ENCODE data around the gene NEGR1.

DNA sequence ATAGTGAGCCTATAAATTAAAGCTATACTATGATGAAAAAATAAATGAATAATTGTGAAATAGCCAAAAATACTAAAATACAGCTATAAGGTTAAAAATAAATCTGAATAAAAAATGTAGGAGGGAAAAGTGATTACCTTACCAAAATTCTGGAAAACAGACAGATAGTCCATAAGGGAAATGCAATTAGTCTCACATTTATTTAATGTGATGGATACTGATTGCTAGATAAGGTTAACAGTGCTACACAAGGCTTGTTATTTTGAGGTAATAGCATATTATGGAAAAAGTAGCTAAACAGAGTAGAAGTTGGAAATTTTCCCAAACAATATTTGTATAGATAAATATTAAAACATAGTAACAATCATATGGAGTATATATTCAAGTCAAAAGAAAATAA is 413.0 kb downstream of the NEGR1 start:
- TF ChIP-seq, protein P1, sequence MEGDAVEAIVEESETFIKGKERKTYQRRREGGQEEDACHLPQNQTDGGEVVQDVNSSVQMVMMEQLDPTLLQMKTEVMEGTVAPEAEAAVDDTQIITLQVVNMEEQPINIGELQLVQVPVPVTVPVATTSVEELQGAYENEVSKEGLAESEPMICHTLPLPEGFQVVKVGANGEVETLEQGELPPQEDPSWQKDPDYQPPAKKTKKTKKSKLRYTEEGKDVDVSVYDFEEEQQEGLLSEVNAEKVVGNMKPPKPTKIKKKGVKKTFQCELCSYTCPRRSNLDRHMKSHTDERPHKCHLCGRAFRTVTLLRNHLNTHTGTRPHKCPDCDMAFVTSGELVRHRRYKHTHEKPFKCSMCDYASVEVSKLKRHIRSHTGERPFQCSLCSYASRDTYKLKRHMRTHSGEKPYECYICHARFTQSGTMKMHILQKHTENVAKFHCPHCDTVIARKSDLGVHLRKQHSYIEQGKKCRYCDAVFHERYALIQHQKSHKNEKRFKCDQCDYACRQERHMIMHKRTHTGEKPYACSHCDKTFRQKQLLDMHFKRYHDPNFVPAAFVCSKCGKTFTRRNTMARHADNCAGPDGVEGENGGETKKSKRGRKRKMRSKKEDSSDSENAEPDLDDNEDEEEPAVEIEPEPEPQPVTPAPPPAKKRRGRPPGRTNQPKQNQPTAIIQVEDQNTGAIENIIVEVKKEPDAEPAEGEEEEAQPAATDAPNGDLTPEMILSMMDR (IDR thresholded peaks at IDR 0.05): no peak
- TF ChIP-seq POLR2A (IDR thresholded peaks at IDR 0.05): no peak

All from testis (tissue), 2 donors.